Endothelial cell of umbilical vein (primary cell): ENCODE results near the gene GNE. TPM values are rescaled to one million over a fixed set of nuclear protein-coding genes. Genes with fewer than 3 reads are reported as not detected.

Experiments used
- BruUV-seq: library from RNA; stranded (reverse); fragments of 400-500 nt; replicated peaks from 2 replicates; lab custom pipeline; 2021; lab: Mats Ljungman, UMichigan
- CTCF ChIA-PET: fragments of 300-600, 350-600 bp; sonication (Branson Sonifier 250); formaldehyde crosslinking; loops from one replicate; lab custom pipeline; 2021; ENCODE audit warnings: antibody characterized with exemption, inconsistent platforms; lab: Charles Lee
- POLR2A ChIA-PET: fragments of 300-600, 350-600 bp; sonication (Branson Sonifier 250); formaldehyde crosslinking; loops from one replicate; lab custom pipeline; 2021; ENCODE audit warnings: antibody characterized with exemption, inconsistent platforms; lab: Charles Lee
- DNase-seq: peaks from one replicate; pipeline ENCODE4 v3.0.0-alpha.2; 2011; ENCODE audit warnings: low read depth, low spot score
- FAIRE-seq: peaks from 2 replicates; lab custom pipeline; 2011; peaks lifted over from hg19 to GRCh38; lab: Jason Lieb, UNC
- H2AFZ ChIP-seq: 2 replicates; pipeline ENCODE4 v1.6.0; 2012; ENCODE audit warnings: low read depth, low read length, control low read depth, inconsistent platforms
- H3K27ac ChIP-seq: 2 replicates; pipeline ENCODE4 v1.5.1; 2011; ENCODE audit warnings: low read depth, mild to moderate bottlenecking, control low read depth, low read length, moderate library complexity; ENCODE audit not compliant: insufficient read depth
- H3K27me3 ChIP-seq, 2 experiments: 2 replicates each; pipeline versions ENCODE4 v1.6.0 to v1.6.1; 2011; ENCODE audit warnings: low read length in 2 of 2, mixed read lengths in 1 of 2; ENCODE audit not compliant: control insufficient read depth in 2 of 2, insufficient read depth in 2 of 2
- H3K36me3 ChIP-seq, 2 experiments: 2 replicates in 1 of 2; 3 replicates in 1 of 2; pipeline ENCODE4 v1.5.1; 2011; ENCODE audit warnings: low read length in 2 of 2, mild to moderate bottlenecking in 1 of 2, moderate library complexity in 1 of 2; ENCODE audit not compliant: control insufficient read depth in 2 of 2, insufficient read depth in 2 of 2; ENCODE audit errors: extremely low read depth in 1 of 2
- H3K4me1 ChIP-seq: 3 replicates; pipeline ENCODE4 v1.5.1; 2011; ENCODE audit warnings: mild to moderate bottlenecking, low read length; ENCODE audit not compliant: control insufficient read depth, insufficient read depth; ENCODE audit errors: extremely low read depth
- H3K4me2 ChIP-seq: 2 replicates; pipeline ENCODE4 v1.6.1; 2011; ENCODE audit warnings: low read length, control low read depth, mixed read lengths; ENCODE audit not compliant: insufficient read depth
- H3K4me3 ChIP-seq, 3 experiments: fragments of 200-600 bp in 1 of 3; sonication (generic), shearing (Covaris generic) in 1 of 3; replicated peaks in 1 of 3; 2 replicates each; pipeline ENCODE4 v1.5.1; 2011 to 2016; ENCODE audit warnings: control low read depth in 3 of 3, low read length in 3 of 3, mild to moderate bottlenecking in 2 of 3, inconsistent platforms in 1 of 3, low read depth in 1 of 3, moderate library complexity in 1 of 3; ENCODE audit not compliant: insufficient read depth in 1 of 3
- H3K79me2 ChIP-seq: 2 replicates; pipeline ENCODE4 v1.6.0; 2012; ENCODE audit warnings: low read length, inconsistent platforms; ENCODE audit not compliant: control insufficient read depth, insufficient read depth
- H3K9ac ChIP-seq: replicated peaks from 2 replicates; pipeline ENCODE3; 2011; ENCODE audit warnings: low read length, control low read depth; ENCODE audit not compliant: insufficient read depth; ENCODE audit errors: extremely low read depth
- H3K9me1 ChIP-seq: replicated peaks from 3 replicates; pipeline ENCODE4 v1.6.0; 2011; ENCODE audit warnings: mild to moderate bottlenecking, low read length; ENCODE audit not compliant: control insufficient read depth, insufficient read depth; ENCODE audit errors: extremely low read depth
- H3K9me3 ChIP-seq: replicated peaks from 2 replicates; pipeline ENCODE4 v1.5.1; 2012; ENCODE audit warnings: low read length, inconsistent platforms; ENCODE audit not compliant: control insufficient read depth, insufficient read depth
- H4K20me1 ChIP-seq: replicated peaks from 2 replicates; pipeline ENCODE3; 2011; ENCODE audit warnings: mild to moderate bottlenecking, low read length; ENCODE audit not compliant: control insufficient read depth, insufficient read depth; ENCODE audit errors: extremely low read depth
- EZH2 ChIP-seq: IDR thresholded peaks from 2 replicates; pipeline ENCODE4 v1.6.1; 2012; ENCODE audit warnings: borderline replicate concordance, low read depth, mild to moderate bottlenecking, moderate library complexity, low read length, inconsistent platforms; ENCODE audit not compliant: severe bottlenecking
- FOS ChIP-seq: IDR thresholded peaks from 2 replicates; pipeline ENCODE4 v1.6.1; 2011; ENCODE audit warnings: mild to moderate bottlenecking, low read length, moderate library complexity, borderline replicate concordance; ENCODE audit not compliant: insufficient read depth
- GATA2 ChIP-seq: IDR thresholded peaks from 2 replicates; pipeline ENCODE4 v1.7.0; 2011; ENCODE audit warnings: low read depth, mild to moderate bottlenecking, moderate library complexity, mixed read lengths, low read length; ENCODE audit not compliant: insufficient read length, insufficient read depth
- JUN ChIP-seq: IDR thresholded peaks from 2 replicates; pipeline ENCODE4 v1.6.1; 2011; ENCODE audit warnings: borderline replicate concordance, low read depth; ENCODE audit not compliant: insufficient read length, insufficient read depth
- MAX ChIP-seq: IDR thresholded peaks from 2 replicates; pipeline ENCODE4 v1.6.1; 2011; ENCODE audit not compliant: insufficient read depth, insufficient read length
- MYC ChIP-seq: IDR thresholded peaks from one replicate; pipeline ENCODE4 v1.6.1; 2011; ENCODE audit warnings: mild to moderate bottlenecking, low read depth, low read length
- POLR2A ChIP-seq: IDR thresholded peaks from 2 replicates; pipeline ENCODE4 v1.6.1; 2012; ENCODE audit warnings: low read depth, mild to moderate bottlenecking, control low read depth, low read length
- POLR2AphosphoS5 ChIP-seq: IDR thresholded peaks from 2 replicates; pipeline ENCODE4 v1.6.1; 2012; ENCODE audit warnings: low read depth, mild to moderate bottlenecking, control low read depth, low read length, moderate library complexity; ENCODE audit not compliant: insufficient read depth
- dilution Hi-C: fragments of 300-500 bp; cut with MboI; formaldehyde crosslinking; loops from one replicate; pipeline ENCODE4 v1.15.0; 2019; ENCODE audit warnings: low sequenced_read_pairs; ENCODE audit not compliant: extremely low pct_ligation_motif_present
- intact Hi-C: fragments of 100-400 bp; cut with micrococcal nuclease; formaldehyde crosslinking; loops from one replicate; pipeline ENCODE4 v1.10.0; 2022
- polyA plus RNA-seq, 4 experiments: library from polyadenylated mRNA; depleted of rRNA in 3 of 4; stranded (reverse) in 3 of 4; unstranded in 1 of 4; fragments of >200 nt; gene quantifications; 2 replicates each; pipeline versions ENCODE4 v1.2.1 to v1.2.3, GENCODE V29; 2011 to 2012; ENCODE audit warnings: missing spikeins in 1 of 4
- total RNA-seq: library from RNA; stranded (reverse); gene quantifications from 2 replicates; pipeline ENCODE4 v1.2.3, GENCODE V29; 2021
- TF ChIP-seq, protein P1 (sequence below), 2 donors: IDR thresholded peaks; 1 replicate in 1 of 2; 2 replicates in 1 of 2; pipeline ENCODE4 v1.5.1; 2011; ENCODE audit warnings: low read length in 2 of 2, mild to moderate bottlenecking in 2 of 2, moderate library complexity in 2 of 2, control low read depth in 1 of 2, inconsistent platforms in 1 of 2, low read depth in 1 of 2; ENCODE audit not compliant: insufficient read depth in 1 of 2; ENCODE audit errors: extremely low read depth in 1 of 2

Gene GNE
- total and polyA plus RNA-seq, 2 donors (not counting 3 experiments of a cell fraction or from before 2014, with no cell fraction given) = 8.5 to 11.4 TPM

GRCh38 chr9:36237230-36237629, 21.0 kb downstream of the GNE start:
- Histone ChIP-seq H3K4me1 (no peaks in the 10 kb centered on the region), H2AFZ (no peak overlapping the region), H4K20me1 (no peaks in the 10 kb centered on the region), H3K27ac (no peak overlapping the region), H3K27me3 (no peaks in the 10 kb centered on the region), H3K4me3 (no peak overlapping the region), H3K9ac (no peak overlapping the region), H3K36me3 (peaks cover 2% of the 10 kb centered on the region in 2 experiments), H3K4me2 (no peak overlapping the region), H3K9me3 (no peaks in the 10 kb centered on the region), H3K9me1 (no peaks in the 10 kb centered on the region), H3K79me2 (peaks cover 2% of the 10 kb centered on the region)
- intact Hi-C loops = no loop called here
- FAIRE-seq = no peak
- CTCF ChIA-PET = no interaction called here
- no TSS peak for BruUV-seq
- dilution Hi-C loops = no loop called here
- TF ChIP-seq JUN (no peak), POLR2AphosphoS5 (no peak), MAX (no peak), GATA2 (no peak), EZH2 (no peak), FOS (no peak), POLR2A (no peak), MYC (no peak)
- TF ChIP-seq, protein P1, sequence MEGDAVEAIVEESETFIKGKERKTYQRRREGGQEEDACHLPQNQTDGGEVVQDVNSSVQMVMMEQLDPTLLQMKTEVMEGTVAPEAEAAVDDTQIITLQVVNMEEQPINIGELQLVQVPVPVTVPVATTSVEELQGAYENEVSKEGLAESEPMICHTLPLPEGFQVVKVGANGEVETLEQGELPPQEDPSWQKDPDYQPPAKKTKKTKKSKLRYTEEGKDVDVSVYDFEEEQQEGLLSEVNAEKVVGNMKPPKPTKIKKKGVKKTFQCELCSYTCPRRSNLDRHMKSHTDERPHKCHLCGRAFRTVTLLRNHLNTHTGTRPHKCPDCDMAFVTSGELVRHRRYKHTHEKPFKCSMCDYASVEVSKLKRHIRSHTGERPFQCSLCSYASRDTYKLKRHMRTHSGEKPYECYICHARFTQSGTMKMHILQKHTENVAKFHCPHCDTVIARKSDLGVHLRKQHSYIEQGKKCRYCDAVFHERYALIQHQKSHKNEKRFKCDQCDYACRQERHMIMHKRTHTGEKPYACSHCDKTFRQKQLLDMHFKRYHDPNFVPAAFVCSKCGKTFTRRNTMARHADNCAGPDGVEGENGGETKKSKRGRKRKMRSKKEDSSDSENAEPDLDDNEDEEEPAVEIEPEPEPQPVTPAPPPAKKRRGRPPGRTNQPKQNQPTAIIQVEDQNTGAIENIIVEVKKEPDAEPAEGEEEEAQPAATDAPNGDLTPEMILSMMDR (IDR thresholded peaks at IDR 0.05; ENCODE audit: extremely low read depth in 1 of 2, insufficient read depth in 1 of 2, low read depth in 1 of 2, low read length in 2 of 2) = no peak
- DNase-seq = no peak
- POLR2A ChIA-PET = no interaction called here
